ENCODE data around the gene TRAK1. TPM values are rescaled to one million over a fixed set of nuclear protein-coding genes. Genes with fewer than 3 reads are reported as not detected.

TRAK1 gene
- total RNA-seq, 1 donor from 2014 or later = 50.7 TPM

DNA sequence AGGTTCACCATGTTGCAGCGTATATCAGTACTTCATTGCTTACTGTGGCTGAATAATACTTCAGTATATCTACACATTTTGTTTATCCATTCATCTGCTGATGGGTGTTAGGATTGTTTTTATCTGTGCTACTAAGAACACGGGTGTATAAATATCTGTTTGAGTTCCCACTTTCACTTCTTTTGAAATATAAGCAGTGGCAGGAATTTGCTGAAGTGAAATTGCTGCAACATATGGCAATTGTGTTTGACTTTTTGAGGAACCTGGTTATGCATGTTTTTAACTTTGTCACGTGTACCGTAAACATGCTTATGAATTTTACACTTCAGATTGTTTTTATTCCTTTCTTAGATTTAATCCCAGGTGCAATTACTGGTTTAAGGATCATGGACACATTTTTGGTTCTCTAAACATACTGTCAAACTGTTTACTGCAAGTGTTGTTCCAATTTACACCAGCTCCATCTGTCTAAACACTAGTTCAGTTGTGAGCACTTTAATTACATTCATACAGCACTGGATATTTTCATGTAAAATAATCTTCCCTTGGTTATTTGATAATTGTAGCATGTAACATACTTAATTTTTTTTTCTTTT is 23.1 kb downstream of the TRAK1 start:
- no peak overlapping the region for H3K4me3 Mint-ChIP-seq
- peaks cover 22% of the 10 kb centered on the region for H3K4me1 Mint-ChIP-seq
- H3K9me3 Mint-ChIP-seq = no peaks in the 10 kb centered on the region
- TF ChIP-seq, protein P1, sequence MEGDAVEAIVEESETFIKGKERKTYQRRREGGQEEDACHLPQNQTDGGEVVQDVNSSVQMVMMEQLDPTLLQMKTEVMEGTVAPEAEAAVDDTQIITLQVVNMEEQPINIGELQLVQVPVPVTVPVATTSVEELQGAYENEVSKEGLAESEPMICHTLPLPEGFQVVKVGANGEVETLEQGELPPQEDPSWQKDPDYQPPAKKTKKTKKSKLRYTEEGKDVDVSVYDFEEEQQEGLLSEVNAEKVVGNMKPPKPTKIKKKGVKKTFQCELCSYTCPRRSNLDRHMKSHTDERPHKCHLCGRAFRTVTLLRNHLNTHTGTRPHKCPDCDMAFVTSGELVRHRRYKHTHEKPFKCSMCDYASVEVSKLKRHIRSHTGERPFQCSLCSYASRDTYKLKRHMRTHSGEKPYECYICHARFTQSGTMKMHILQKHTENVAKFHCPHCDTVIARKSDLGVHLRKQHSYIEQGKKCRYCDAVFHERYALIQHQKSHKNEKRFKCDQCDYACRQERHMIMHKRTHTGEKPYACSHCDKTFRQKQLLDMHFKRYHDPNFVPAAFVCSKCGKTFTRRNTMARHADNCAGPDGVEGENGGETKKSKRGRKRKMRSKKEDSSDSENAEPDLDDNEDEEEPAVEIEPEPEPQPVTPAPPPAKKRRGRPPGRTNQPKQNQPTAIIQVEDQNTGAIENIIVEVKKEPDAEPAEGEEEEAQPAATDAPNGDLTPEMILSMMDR (IDR thresholded peaks at IDR 0.05; ENCODE audit: unreplicated experiment) = no peak
- no peaks in the 10 kb centered on the region for H3K27me3 Mint-ChIP-seq (ENCODE audit: low read depth)
- DNase-seq (ENCODE audit: low spot score in 2 of 2, unreplicated experiment in 2 of 2) = no peak
- peak overlapping the region; percentile 47 for H3K27ac Mint-ChIP-seq
- no peaks in the 10 kb centered on the region for H3K36me3 Mint-ChIP-seq

DNA sequence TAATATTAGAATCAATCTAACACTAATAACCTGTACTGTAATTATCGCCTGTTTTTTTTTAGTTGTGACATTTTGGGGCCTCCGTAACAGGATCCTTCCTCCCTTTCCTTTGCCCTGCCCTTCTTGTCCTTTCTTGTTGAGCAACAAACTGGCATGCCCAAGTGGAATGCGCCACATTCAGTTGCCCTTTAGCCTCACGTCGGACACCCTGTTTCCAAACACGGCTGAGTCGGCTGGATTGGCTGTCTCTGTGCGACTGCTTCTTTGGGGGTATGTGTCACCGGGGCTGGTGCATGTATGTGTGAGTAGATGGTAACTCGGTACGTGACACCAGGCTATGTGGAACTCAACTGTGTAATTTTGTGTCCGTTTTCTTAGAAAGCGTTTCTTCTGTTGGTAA is 24.1 kb downstream of the TRAK1 start:
- Mint-ChIP-seq H3K27me3 (ENCODE audit: low read depth) (no peaks in the 10 kb centered on the region), H3K9me3 (no peaks in the 10 kb centered on the region), H3K36me3 (no peaks in the 10 kb centered on the region), H3K4me3 (no peak overlapping the region), H3K4me1 (peaks cover 24% of the 10 kb centered on the region), H3K27ac (no peak overlapping the region)
- TF ChIP-seq, protein P1 (IDR thresholded peaks at IDR 0.05; ENCODE audit: unreplicated experiment) = no peak
- DNase-seq (ENCODE audit: low spot score in 2 of 2, unreplicated experiment in 2 of 2) = no peak

DNA sequence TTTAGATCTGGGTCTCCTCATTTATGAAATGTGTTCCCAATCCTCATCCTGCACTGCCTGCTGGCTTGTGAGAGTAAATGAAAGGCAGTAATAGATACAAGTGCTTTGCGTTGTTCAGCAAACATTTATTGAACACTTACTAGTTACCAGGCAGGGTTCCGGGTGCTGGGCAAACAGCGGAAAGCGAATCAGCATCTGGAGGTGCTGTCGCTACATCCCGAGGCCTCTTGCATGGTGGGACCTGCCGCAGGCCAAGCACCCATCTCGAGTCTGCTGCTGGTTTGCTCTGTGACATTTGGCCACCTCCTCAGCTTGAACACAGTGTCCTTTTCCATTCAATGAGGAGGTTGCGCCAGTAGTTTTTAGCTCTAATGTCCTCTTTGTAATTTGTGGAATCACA is 24.8 kb downstream of the TRAK1 start:
- Mint-ChIP-seq H3K4me3 (no peak overlapping the region), H3K27ac (no peak overlapping the region), H3K36me3 (no peaks in the 10 kb centered on the region), H3K4me1 (peaks cover 26% of the 10 kb centered on the region), H3K9me3 (no peaks in the 10 kb centered on the region), H3K27me3 (ENCODE audit: low read depth) (no peaks in the 10 kb centered on the region)
- TF ChIP-seq, protein P1 (IDR thresholded peaks at IDR 0.05; ENCODE audit: unreplicated experiment) = no peak
- no peak for DNase-seq (ENCODE audit: low spot score in 2 of 2, unreplicated experiment in 2 of 2)

GRCh38 chr3:42116466-42116865 is 25.3 kb downstream of the TRAK1 start:
- Mint-ChIP-seq H3K9me3 (no peaks in the 10 kb centered on the region), H3K4me3 (no peak overlapping the region), H3K27me3 (ENCODE audit: low read depth) (no peaks in the 10 kb centered on the region), H3K4me1 (peaks cover 27% of the 10 kb centered on the region), H3K36me3 (no peaks in the 10 kb centered on the region), H3K27ac (no peak overlapping the region)
- TF ChIP-seq, protein P1 (IDR thresholded peaks at IDR 0.05; ENCODE audit: unreplicated experiment) = no peak
- no peak for DNase-seq (ENCODE audit: low spot score in 2 of 2, unreplicated experiment in 2 of 2)

- Mint-ChIP-seq H3K9me3 (no peaks in the 10 kb centered on the region), H3K27ac (peak overlapping the region; percentile 82), H3K4me1 (peaks cover 31% of the 10 kb centered on the region), H3K36me3 (no peaks in the 10 kb centered on the region), H3K27me3 (ENCODE audit: low read depth) (no peaks in the 10 kb centered on the region), H3K4me3 (no peak overlapping the region)
- no peak for DNase-seq (ENCODE audit: low spot score in 2 of 2, unreplicated experiment in 2 of 2)
- TF ChIP-seq, protein P1 (IDR thresholded peaks at IDR 0.05; ENCODE audit: unreplicated experiment) = peak; percentile 32
These were observed 26.2 kb downstream of the TRAK1 start for GRCh38 chr3:42117175-42118008.

Data from mesothelial cell of epicardium (in vitro differentiated cells).